ENCODE measurements around the gene SCRN3.
"Not testable (repeated sequence)": the region's sequence is repeated elsewhere in the genome, so short reads cannot be mapped to it uniquely, and the experiment has no call there.

Gene SCRN3

DNA sequence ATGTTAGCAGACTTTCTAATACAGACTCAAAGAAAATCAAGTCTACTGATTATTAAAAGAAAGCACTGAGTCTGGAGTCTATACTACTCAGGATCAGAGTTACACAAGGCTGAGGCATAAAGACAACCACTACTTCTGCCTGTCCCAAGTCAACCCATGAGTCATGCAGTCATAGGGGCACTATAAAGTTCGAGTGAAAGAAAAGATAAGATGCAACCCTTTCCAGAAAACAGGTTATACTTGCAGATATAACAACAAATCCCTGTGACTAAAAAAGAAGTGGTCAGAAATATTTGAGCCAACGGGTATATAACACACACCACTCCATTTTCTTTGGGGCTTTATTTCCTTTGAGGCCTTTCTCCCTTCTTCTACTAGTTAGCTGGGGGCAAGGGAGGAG is 18.6 kb upstream of the SCRN3 start:
- Histone ChIP-seq H3K9me2 (replicated peaks; ENCODE audit: insufficient read depth, low read length) (no peaks in the 10 kb centered on the region), H3K27me3 (ENCODE audit: low read length) (no peaks in the 10 kb centered on the region), H3K9ac (ENCODE audit: low read length) (no peak overlapping the region), H3F3A (ENCODE audit: insufficient read depth) (no peaks in the 10 kb centered on the region), H3K27ac (ENCODE audit: low read depth, low read length) (no peak overlapping the region), H3K79me2 (ENCODE audit: insufficient read depth, low read length) (no peaks in the 10 kb centered on the region), H3K36me3 (ENCODE audit: low read length) (peaks cover 19% of the 10 kb centered on the region), H4K20me1 (ENCODE audit: low read depth, low read length) (no peaks in the 10 kb centered on the region), H3K9me3 (ENCODE audit: insufficient read depth, low read length) (no peaks in the 10 kb centered on the region), H3K4me3 (ENCODE audit: insufficient read depth, low read length, poor library complexity, severe bottlenecking) (no peak overlapping the region), H3K4me2 (ENCODE audit: low read depth, low read length, poor library complexity, severe bottlenecking) (no peak overlapping the region), H2AFZ (ENCODE audit: low read depth, low read length, severe bottlenecking) (no peak overlapping the region)
- TF ChIP-seq, protein P1, sequence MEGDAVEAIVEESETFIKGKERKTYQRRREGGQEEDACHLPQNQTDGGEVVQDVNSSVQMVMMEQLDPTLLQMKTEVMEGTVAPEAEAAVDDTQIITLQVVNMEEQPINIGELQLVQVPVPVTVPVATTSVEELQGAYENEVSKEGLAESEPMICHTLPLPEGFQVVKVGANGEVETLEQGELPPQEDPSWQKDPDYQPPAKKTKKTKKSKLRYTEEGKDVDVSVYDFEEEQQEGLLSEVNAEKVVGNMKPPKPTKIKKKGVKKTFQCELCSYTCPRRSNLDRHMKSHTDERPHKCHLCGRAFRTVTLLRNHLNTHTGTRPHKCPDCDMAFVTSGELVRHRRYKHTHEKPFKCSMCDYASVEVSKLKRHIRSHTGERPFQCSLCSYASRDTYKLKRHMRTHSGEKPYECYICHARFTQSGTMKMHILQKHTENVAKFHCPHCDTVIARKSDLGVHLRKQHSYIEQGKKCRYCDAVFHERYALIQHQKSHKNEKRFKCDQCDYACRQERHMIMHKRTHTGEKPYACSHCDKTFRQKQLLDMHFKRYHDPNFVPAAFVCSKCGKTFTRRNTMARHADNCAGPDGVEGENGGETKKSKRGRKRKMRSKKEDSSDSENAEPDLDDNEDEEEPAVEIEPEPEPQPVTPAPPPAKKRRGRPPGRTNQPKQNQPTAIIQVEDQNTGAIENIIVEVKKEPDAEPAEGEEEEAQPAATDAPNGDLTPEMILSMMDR (IDR thresholded peaks at IDR 0.05; ENCODE audit: insufficient read depth, low read length, poor library complexity, severe bottlenecking), result no peak
- TF ChIP-seq EZH2phosphoT487 (conservative IDR thresholded peaks at IDR 0.05; ENCODE audit: low read length), result no peak

DNA sequence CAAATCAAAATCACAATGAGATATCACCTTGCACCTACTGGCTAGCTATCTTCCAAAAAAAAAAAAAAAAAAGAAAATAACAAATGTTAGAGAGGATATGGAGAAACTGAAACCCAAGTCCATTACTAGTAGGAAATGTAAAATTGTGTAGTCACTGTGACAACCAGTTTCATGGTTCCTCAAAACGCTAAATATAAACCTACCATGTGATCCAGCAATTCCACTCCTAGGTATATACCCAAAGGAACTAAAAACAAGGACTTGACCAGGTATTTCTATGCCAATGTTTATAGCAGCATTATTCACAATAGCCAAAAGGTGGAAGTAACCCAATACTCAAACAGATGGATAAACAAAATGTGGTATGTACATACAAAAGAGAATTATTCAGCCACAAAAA is 11.7 kb upstream of the SCRN3 start:
- no peaks in the 10 kb centered on the region; the same call in 1 of the 2 replicates for H3F3A ChIP-seq (ENCODE audit: insufficient read depth)
- no peak overlapping the region for H2AFZ ChIP-seq (ENCODE audit: low read depth, low read length, severe bottlenecking)
- H4K20me1 ChIP-seq (ENCODE audit: low read depth, low read length), result no peaks in the 10 kb centered on the region
- H3K4me2 ChIP-seq (ENCODE audit: low read depth, low read length, poor library complexity, severe bottlenecking), result no peak overlapping the region
- no peak overlapping the region for H3K27ac ChIP-seq (ENCODE audit: low read depth, low read length)
- no peaks in the 10 kb centered on the region for H3K27me3 ChIP-seq (ENCODE audit: low read length)
- H3K36me3 ChIP-seq (ENCODE audit: low read length), result peaks cover 15% of the 10 kb centered on the region
- no peaks in the 10 kb centered on the region for H3K9me2 ChIP-seq (replicated peaks; ENCODE audit: insufficient read depth, low read length)
- no peaks in the 10 kb centered on the region for H3K79me2 ChIP-seq (ENCODE audit: insufficient read depth, low read length)
- H3K9me3 ChIP-seq (ENCODE audit: insufficient read depth, low read length), result no peaks in the 10 kb centered on the region
- H3K4me3 ChIP-seq (ENCODE audit: insufficient read depth, low read length, poor library complexity, severe bottlenecking), result no peak overlapping the region
- no peak overlapping the region for H3K9ac ChIP-seq (ENCODE audit: low read length)
- no peak for TF ChIP-seq EZH2phosphoT487 (conservative IDR thresholded peaks at IDR 0.05; ENCODE audit: low read length)
- TF ChIP-seq, protein P1 (IDR thresholded peaks at IDR 0.05; ENCODE audit: insufficient read depth, low read length, poor library complexity, severe bottlenecking), result no peak

DNA sequence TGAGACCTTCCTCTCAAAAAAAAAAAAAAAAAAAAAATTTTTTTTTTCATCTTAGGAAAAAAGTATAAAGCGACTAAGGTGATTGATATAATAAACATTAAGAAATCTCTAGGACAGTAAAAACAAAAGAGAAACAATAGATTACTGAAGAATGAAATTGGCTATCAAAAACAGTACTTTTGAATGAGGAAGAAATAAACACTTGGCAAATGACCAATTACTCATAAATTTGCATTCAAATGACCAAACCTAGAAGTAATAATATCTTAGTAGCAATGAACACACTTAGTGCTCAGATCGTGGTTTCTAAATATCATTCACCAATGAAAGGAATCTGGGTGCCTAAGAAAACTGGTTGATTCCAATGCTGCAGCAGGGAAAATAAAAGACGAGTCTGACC is 10.3 kb upstream of the SCRN3 start:
- H3K4me2 ChIP-seq (ENCODE audit: low read depth, low read length, poor library complexity, severe bottlenecking), result no peak overlapping the region
- no peaks in the 10 kb centered on the region for H3K9me3 ChIP-seq (ENCODE audit: insufficient read depth, low read length)
- H4K20me1 ChIP-seq (ENCODE audit: low read depth, low read length), result no peaks in the 10 kb centered on the region
- no peaks in the 10 kb centered on the region; the same call in 1 of the 2 replicates for H3F3A ChIP-seq (ENCODE audit: insufficient read depth)
- no peak overlapping the region for H3K27ac ChIP-seq (ENCODE audit: low read depth, low read length)
- no peaks in the 10 kb centered on the region for H3K79me2 ChIP-seq (ENCODE audit: insufficient read depth, low read length)
- no peak overlapping the region for H2AFZ ChIP-seq (ENCODE audit: low read depth, low read length, severe bottlenecking)
- no peaks in the 10 kb centered on the region for H3K27me3 ChIP-seq (ENCODE audit: low read length)
- H3K36me3 ChIP-seq (ENCODE audit: low read length), result peaks cover 8% of the 10 kb centered on the region
- H3K9me2 ChIP-seq (replicated peaks; ENCODE audit: insufficient read depth, low read length), result no peaks in the 10 kb centered on the region
- H3K9ac ChIP-seq (ENCODE audit: low read length), result no peak overlapping the region
- TF ChIP-seq, protein P1 (IDR thresholded peaks at IDR 0.05; ENCODE audit: insufficient read depth, low read length, poor library complexity, severe bottlenecking), result no peak
- no peak for TF ChIP-seq EZH2phosphoT487 (conservative IDR thresholded peaks at IDR 0.05; ENCODE audit: low read length)
- H3K4me3 ChIP-seq (ENCODE audit: insufficient read depth, low read length, poor library complexity, severe bottlenecking), result no peak overlapping the region

DNA sequence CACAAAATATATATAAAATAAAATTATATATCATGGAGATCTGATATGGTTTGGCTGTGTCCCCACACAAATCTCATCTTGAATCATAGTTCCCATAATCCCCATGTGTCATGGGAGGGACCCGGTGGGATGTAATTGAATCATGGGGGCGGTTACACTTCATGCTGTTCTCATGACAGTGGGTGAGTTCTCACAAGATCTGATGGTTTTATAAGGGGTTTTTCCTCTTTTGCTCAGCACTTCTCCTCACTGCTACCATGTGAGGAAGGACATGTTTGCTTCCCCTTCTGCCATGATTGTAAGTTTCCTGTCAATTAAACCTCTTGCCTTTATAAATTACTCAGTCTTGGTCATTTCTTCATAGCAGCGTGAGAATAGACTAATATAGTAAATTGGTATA is 6.8 kb upstream of the SCRN3 start:
- H4K20me1 ChIP-seq (ENCODE audit: low read depth, low read length); H3K27ac ChIP-seq (ENCODE audit: low read depth, low read length); H3K9ac ChIP-seq (ENCODE audit: low read length); H3K27me3 ChIP-seq (ENCODE audit: low read length); H3K4me2 ChIP-seq (ENCODE audit: low read depth, low read length, poor library complexity, severe bottlenecking); H3F3A ChIP-seq (ENCODE audit: insufficient read depth); H3K36me3 ChIP-seq (ENCODE audit: low read length); H2AFZ ChIP-seq (ENCODE audit: low read depth, low read length, severe bottlenecking); H3K4me3 ChIP-seq (ENCODE audit: insufficient read depth, low read length, poor library complexity, severe bottlenecking); H3K9me2 ChIP-seq (replicated peaks; ENCODE audit: insufficient read depth, low read length); H3K9me3 ChIP-seq (ENCODE audit: insufficient read depth, low read length): not testable (repeated sequence)
- H3K79me2 ChIP-seq (ENCODE audit: insufficient read depth, low read length), result peaks cover 26% of the 10 kb centered on the region
